Ramos (cell line): ENCODE data around the gene RNASE13.

Experiments
- in situ Hi-C: fragments of 300-500 bp; cut with MboI; formaldehyde crosslinking; loops from one replicate; pipeline ENCODE4 v1.14.3; 2022; ENCODE audit warnings: low sequenced_read_pairs; ENCODE audit not compliant: unreplicated experiment

The RNASE13 gene

GRCh38 chr14:21034707-21035106, at the start of gene RNASE13:
Gene RNASE13 (minus strand): TSS chr14:21034807. CDS start chr14:21034288, 519 bp downstream.
- in situ Hi-C loops, result no loop called here

- in situ Hi-C loops, result no loop called here
Measured at GRCh38 chr14:21084396-21084795, 49.8 kb upstream of the RNASE13 start.

DNA sequence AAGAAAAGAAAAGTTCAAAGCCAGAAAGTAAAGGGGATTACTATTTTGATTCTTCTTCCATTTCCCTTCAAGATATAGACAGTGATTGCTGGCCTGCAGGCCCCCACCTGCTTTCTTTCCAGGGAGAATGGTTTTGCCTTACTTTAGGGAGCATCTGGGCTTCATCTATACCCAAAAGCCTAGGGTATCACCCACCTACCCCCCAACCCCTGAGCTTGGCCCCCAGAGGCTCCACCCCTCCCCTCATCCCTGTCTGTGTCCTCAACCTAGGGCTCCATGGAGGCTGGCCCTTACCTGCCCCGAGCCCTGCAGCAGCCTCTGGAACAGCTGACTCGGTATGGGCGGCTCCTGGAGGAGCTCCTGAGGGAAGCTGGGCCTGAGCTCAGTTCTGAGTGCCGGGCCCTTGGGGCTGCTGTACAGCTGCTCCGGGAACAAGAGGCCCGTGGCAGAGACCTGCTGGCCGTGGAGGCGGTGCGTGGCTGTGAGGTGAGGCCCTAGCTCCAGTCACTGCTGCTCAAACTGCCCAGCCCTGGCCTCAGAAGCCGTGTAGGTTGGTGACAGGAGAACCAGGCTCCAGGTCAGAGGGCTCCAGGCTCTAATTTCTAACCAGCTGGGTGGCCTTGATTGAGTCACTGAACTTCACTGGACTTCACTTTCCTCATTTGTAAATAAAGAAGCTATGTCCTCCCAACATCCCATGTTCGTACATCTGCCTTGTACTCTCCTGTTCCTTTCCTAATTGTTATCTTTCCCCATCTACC, 49.1 kb upstream of the RNASE13 start:
- in situ Hi-C loops, result no loop called here

- in situ Hi-C loops, result no loop called here
Measured at GRCh38 chr14:21081521-21082142, 47.0 kb upstream of the RNASE13 start.

- in situ Hi-C loops, result no loop called here
Measured at GRCh38 chr14:21078726-21079125, 44.1 kb upstream of the RNASE13 start.

GRCh38 chr14:21078287-21078686, 43.7 kb upstream of the RNASE13 start:
- in situ Hi-C loops, result no loop called here

GRCh38 chr14:21077672-21078071, 43.1 kb upstream of the RNASE13 start:
- in situ Hi-C loops, result no loop called here

GRCh38 chr14:21075719-21076437, 41.3 kb upstream of the RNASE13 start:
- in situ Hi-C loops, result no loop called here

- in situ Hi-C loops, result no loop called here
Measured at GRCh38 chr14:21074398-21075272, 40.0 kb upstream of the RNASE13 start.

DNA sequence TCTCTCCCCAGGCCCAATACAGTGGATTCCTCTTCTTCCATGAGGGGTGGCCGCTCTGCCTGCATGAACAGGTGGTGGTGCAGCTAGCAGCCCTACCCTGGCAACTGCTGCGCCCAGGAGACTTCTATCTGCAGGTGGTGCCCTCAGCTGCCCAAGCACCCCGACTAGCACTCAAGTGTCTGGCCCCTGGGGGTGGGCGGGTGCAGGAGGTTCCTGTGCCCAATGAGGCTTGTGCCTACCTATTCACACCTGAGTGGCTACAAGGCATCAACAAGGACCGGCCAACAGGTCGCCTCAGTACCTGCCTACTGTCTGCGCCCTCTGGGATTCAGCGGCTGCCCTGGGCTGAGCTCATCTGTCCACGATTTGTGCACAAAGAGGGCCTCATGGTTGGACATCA, 39.3 kb upstream of the RNASE13 start:
- in situ Hi-C loops, result no loop called here

GRCh38 chr14:21072781-21073339, 38.3 kb upstream of the RNASE13 start:
- in situ Hi-C loops, result no loop called here

DNA sequence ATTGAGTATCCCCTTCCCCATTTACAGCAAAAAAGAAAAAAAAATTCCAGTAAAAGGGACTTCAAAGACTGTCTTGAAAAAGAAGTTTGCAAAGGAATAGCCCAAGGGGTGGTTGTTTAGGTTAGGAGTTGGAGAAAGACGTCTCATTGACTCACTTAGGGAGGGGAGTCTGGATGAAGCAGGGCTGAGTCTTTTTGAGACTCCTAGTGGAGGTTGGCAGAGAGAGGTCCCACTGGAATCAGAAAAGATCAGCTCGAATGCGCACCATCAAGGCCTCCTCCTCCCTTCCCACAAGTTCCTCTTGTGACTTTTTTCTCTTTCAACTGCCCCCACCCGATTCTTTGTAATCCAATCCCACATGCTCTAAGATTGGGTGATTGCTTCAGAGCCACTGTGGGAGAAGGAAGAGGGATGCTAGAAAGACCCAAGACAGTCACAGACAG, 37.4 kb upstream of the RNASE13 start:
- in situ Hi-C loops, result no loop called here

DNA sequence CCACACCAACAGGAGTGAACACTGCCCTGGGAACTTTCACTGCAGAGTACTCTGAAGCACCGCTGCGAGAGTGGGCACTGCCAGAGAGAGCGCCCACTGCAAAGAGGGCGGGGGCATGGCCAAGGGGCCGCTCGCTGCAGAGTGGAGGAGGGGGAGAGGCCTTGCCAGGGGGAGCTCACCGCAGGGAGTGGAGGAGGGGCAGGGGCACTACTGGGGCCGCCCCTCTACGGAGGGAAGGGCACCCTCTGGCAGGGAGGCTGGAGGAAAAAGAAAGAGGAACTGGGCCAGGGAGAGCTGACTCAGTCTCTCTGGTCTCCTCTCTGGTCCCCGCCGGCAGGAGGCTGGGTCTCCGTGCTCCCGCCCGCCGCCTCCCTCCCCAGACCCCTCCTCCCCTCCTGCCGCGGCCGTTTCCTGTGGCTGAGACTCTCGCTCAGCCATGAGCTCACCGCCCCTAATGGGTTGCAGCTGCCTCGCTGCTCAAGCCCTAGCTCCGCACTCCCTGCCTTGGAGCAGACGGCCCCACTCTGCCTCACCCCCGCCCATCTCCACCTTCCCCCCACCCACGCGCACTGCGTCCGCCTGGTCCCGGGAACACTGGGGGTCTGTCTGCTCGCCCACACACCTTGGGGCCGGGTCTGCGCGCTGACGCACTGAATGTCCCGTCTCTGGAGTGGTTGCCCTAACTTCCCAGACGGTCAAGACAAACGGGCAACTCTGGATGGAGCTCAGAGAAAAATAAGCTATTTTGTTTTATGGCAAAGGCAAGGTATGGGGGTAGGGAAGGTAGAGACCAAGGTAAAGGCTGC, 36.8 kb upstream of the RNASE13 start:
- in situ Hi-C loops, result no loop called here

DNA sequence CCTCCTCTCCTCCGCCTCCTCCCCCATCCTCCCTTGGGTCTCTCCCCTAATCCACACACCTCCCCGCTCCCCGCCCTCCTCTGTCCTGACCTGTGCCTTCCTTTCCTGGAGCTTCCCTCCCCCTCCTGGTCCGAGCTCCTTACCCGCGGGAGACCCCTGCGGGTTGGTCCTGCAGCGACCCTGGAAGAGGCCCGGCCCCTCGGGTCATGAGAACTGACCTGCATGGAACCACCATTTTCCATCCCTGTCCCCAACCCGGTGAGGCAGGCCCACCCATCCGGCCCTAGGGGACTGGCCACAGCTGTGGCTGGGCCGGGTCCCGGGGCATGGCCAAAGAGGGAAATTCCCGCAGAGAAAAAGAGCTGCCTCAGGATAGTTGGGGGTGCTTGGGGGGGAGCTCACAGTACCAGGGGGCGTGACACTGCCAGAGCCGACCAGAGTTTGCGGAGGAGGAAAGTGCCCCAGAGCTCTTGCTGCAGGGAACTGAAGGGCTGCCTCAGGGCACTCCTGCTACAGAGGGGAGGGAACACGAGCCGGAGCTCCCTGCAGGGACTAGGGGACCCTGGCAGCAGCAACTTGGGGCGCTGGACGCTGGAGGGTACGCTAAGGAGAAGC, 36.1 kb upstream of the RNASE13 start:
- in situ Hi-C loops, result no loop called here

- in situ Hi-C loops, result no loop called here
Measured at GRCh38 chr14:21070083-21070609, 35.5 kb upstream of the RNASE13 start, which contains the start of gene ARHGEF40. Gene ARHGEF40 (plus strand): TSS chr14:21070304. CDS start chr14:21070397, 93 bp downstream.

DNA sequence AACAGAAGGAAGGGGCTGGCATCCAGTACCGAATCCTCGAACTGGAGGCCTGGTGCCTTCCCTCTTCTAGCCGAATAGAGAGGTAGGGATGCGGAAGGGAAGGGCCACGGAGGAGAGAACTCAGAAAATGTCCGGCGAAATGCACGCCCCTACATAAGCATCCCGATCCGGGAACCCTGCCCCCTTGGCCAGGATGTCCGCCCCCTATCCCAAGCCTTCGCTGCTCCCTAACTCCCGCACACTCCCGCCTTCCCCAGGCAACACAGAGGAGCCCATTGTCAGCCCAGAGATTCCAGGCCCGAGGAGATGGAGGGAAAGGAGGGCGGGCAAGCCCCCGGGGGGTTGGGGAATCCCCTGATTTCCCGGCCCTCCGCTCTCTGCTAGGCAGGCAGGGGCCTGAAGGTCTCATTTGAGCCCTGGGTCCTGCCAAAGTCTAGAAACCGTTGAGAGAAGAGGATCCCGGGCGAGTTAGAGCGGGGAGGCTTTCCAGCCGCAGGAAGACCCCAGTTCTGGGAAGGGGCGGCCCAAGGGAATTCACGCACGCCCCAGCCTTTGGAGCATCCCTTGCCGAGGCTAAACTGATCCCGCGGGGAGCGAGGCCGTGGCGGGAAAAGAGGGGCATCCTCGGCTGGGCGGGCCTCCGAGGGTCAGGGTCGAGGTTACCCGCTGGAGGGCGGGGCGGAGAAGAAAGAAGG, 34.9 kb upstream of the RNASE13 start:
- in situ Hi-C loops, result no loop called here

- in situ Hi-C loops, result no loop called here
Measured at GRCh38 chr14:21068521-21069387, 34.1 kb upstream of the RNASE13 start.
